Endothelial cell (in vitro differentiated cells): ENCODE data around the gene GLT8D1. TPM values are rescaled to one million over a fixed set of nuclear protein-coding genes. Genes with fewer than 3 reads are reported as not detected.

Experiments
- DNase-seq: peaks from one replicate; pipeline ENCODE4 v3.0.0; 2021; ENCODE audit warnings: low spot score
- H3K27ac Mint-ChIP-seq: one replicate; pipeline ENCODE4 v1.8.0; 2021; ENCODE audit warnings: mixed read lengths, inconsistent platforms; ENCODE audit not compliant: unreplicated experiment
- H3K27me3 Mint-ChIP-seq: one replicate; pipeline ENCODE4 v1.8.0; 2021; ENCODE audit warnings: mild to moderate bottlenecking, moderate library complexity, mixed read lengths, inconsistent platforms; ENCODE audit not compliant: unreplicated experiment
- H3K36me3 Mint-ChIP-seq: one replicate; pipeline ENCODE4 v1.8.0; 2021; ENCODE audit warnings: mild to moderate bottlenecking, low read depth, mixed read lengths, inconsistent platforms; ENCODE audit not compliant: unreplicated experiment
- H3K4me1 Mint-ChIP-seq: one replicate; pipeline ENCODE4 v1.8.0; 2021; ENCODE audit warnings: mild to moderate bottlenecking, mixed read lengths, inconsistent platforms; ENCODE audit not compliant: unreplicated experiment
- H3K4me3 Mint-ChIP-seq: one replicate; pipeline ENCODE4 v1.8.0; 2021; ENCODE audit warnings: mild to moderate bottlenecking, mixed read lengths, inconsistent platforms; ENCODE audit not compliant: unreplicated experiment
- H3K9me3 Mint-ChIP-seq: one replicate; pipeline ENCODE4 v1.8.0; 2021; ENCODE audit warnings: mixed read lengths, inconsistent platforms; ENCODE audit not compliant: unreplicated experiment
- total RNA-seq: library from RNA; stranded (reverse); fragmentation: NEBNext Ultra II Directional; extraction: Animal tissue kit (Norgen Biotek cat#: 25700); gene quantifications from one replicate; pipeline ENCODE4 v1.2.1, GENCODE V29; 2021; ENCODE audit not compliant: unreplicated experiment
- TF ChIP-seq, protein P1 (sequence below): fragments of 200-600 bp; sonication (generic); IDR thresholded peaks from one replicate; pipeline ENCODE4 v1.5.0; 2021; ENCODE audit warnings: antibody characterized with exemption; ENCODE audit not compliant: unreplicated experiment

The GLT8D1 gene
- total RNA-seq, 1 donor from 2014 or later: 54.7 TPM

DNA sequence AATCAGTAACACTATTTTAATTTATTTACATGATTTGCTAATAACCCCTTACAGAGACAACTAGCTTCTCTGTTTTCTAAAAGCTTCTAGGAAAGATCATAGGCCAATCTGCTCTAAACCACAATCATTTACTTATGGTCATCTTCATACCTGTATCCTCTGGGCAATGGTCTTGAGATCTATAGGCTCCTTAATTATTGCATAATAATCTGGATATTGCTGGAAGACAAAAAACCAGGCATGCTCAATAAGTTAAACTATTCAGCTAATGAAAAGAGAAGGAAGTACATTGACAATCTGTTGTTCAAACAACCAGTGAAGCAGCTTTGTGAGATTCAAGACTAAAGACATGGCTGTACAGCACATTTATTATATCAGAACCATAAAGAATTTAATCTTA lies 54.0 kb downstream of the GLT8D1 start:
- DNase-seq: no peak
- Mint-ChIP-seq H3K9me3 (no peaks in the 10 kb centered on the region), H3K27me3 (no peaks in the 10 kb centered on the region), H3K27ac (no peak overlapping the region), H3K36me3 (peaks cover 28% of the 10 kb centered on the region), H3K4me1 (no peaks in the 10 kb centered on the region), H3K4me3 (no peak overlapping the region)
- TF ChIP-seq, protein P1, sequence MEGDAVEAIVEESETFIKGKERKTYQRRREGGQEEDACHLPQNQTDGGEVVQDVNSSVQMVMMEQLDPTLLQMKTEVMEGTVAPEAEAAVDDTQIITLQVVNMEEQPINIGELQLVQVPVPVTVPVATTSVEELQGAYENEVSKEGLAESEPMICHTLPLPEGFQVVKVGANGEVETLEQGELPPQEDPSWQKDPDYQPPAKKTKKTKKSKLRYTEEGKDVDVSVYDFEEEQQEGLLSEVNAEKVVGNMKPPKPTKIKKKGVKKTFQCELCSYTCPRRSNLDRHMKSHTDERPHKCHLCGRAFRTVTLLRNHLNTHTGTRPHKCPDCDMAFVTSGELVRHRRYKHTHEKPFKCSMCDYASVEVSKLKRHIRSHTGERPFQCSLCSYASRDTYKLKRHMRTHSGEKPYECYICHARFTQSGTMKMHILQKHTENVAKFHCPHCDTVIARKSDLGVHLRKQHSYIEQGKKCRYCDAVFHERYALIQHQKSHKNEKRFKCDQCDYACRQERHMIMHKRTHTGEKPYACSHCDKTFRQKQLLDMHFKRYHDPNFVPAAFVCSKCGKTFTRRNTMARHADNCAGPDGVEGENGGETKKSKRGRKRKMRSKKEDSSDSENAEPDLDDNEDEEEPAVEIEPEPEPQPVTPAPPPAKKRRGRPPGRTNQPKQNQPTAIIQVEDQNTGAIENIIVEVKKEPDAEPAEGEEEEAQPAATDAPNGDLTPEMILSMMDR: no peak

- Mint-ChIP-seq H3K9me3 (no peaks in the 10 kb centered on the region), H3K4me3 (no peak overlapping the region), H3K27ac (no peak overlapping the region), H3K27me3 (no peaks in the 10 kb centered on the region), H3K36me3 (peaks cover 25% of the 10 kb centered on the region), H3K4me1 (no peaks in the 10 kb centered on the region)
- DNase-seq: no peak
- TF ChIP-seq, protein P1: no peak
Measured at GRCh38 chr3:52650439-52650838, 55.2 kb downstream of the GLT8D1 start.

- no peak overlapping the region for H3K27ac Mint-ChIP-seq
- no peaks in the 10 kb centered on the region for H3K4me1 Mint-ChIP-seq
- no peak for DNase-seq
- TF ChIP-seq, protein P1: no peak
- no peaks in the 10 kb centered on the region for H3K9me3 Mint-ChIP-seq
- no peaks in the 10 kb centered on the region for H3K27me3 Mint-ChIP-seq
- peak overlapping the region; percentile 22 for H3K4me3 Mint-ChIP-seq
- H3K36me3 Mint-ChIP-seq: peaks cover 28% of the 10 kb centered on the region
Measured at GRCh38 chr3:52649461-52650210, 56.0 kb downstream of the GLT8D1 start.

- TF ChIP-seq, protein P1: no peak
- H3K36me3 Mint-ChIP-seq: peaks cover 27% of the 10 kb centered on the region
- no peaks in the 10 kb centered on the region for H3K4me1 Mint-ChIP-seq
- H3K4me3 Mint-ChIP-seq: no peak overlapping the region
- H3K27ac Mint-ChIP-seq: no peak overlapping the region
- H3K27me3 Mint-ChIP-seq: no peaks in the 10 kb centered on the region
- H3K9me3 Mint-ChIP-seq: no peaks in the 10 kb centered on the region
- DNase-seq: no peak
Measured at GRCh38 chr3:52645549-52645948, 60.0 kb downstream of the GLT8D1 start.

Other genes starting within 250 kb of the GLT8D1 start
- gene STAB1, start 210.5 kb downstream of the GLT8D1 start, total RNA-seq: 866 TPM
- gene NT5DC2, start 171.9 kb downstream of the GLT8D1 start, total RNA-seq: 252 TPM
- 13.3 TPM for gene UQCC5, start 169.2 kb downstream of the GLT8D1 start, total RNA-seq
- 68.7 TPM for gene PBRM1, start 19.9 kb downstream of the GLT8D1 start, total RNA-seq
- 50.0 TPM for gene GNL3, start 19.8 kb downstream of the GLT8D1 start, total RNA-seq
- gene SPCS1, start 315 bp upstream of the GLT8D1 start, total RNA-seq: 83.9 TPM
- 16.9 TPM for gene NEK4, start 65.1 kb upstream of the GLT8D1 start, total RNA-seq
- gene ITIH1, start 71.8 kb upstream of the GLT8D1 start, total RNA-seq: not detected
- not detected for gene ITIH3, start 89.0 kb upstream of the GLT8D1 start, total RNA-seq
- 8.2 TPM for gene ITIH4, start 124.9 kb upstream of the GLT8D1 start, total RNA-seq
- gene MUSTN1, start 129.2 kb upstream of the GLT8D1 start, total RNA-seq: 1.1 TPM
- gene STIMATE, start 191.8 kb upstream of the GLT8D1 start, total RNA-seq: 24.5 TPM